ENCODE measurements around the gene MCTP2.

Gene MCTP2

DNA sequence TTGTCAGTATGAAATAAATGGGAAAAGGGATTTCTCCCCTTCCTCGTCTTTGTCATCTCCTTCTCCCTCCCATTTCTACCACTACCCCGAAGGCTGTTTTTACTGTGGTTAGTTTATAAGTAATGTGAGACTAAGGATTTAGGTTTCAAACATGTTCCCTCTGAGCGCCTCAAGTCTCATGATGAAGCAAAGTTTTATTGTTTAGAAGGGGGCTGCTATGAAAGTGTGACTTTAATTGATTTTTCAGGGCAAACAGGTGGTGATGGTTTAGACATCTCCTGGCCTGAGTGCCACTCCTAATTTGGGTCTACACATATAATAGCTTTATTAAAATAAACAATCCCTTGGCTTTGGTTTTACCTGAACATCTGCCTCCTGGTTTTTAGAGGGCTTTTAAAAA is 185.5 kb downstream of the MCTP2 start:
- WGBS, 2 experiments (ENCODE audit: insufficient coverage in 2 of 2): no CpG with 5 or more reads among the region's 3 CpGs
- no peak overlapping the region for H3K27ac ChIP-seq (ENCODE audit: low read depth, low read length, severe bottlenecking)
- peaks cover 13% of the 10 kb centered on the region for H3K9me3 ChIP-seq (ENCODE audit: control insufficient read depth, low read length)
- peaks cover 10% of the 10 kb centered on the region for H3K4me1 ChIP-seq (ENCODE audit: control insufficient read depth, insufficient read depth, low read length, poor library complexity, severe bottlenecking)
- no peaks in the 10 kb centered on the region for H3K36me3 ChIP-seq (ENCODE audit: control insufficient read depth, insufficient read depth, low read length)
- no peak overlapping the region for H3K4me3 ChIP-seq (ENCODE audit: extremely low read depth, insufficient read depth, low read length, poor library complexity, severe bottlenecking)

- H3K9me3 ChIP-seq (ENCODE audit: control insufficient read depth, low read length): peaks cover 13% of the 10 kb centered on the region
- H3K36me3 ChIP-seq (ENCODE audit: control insufficient read depth, insufficient read depth, low read length): no peaks in the 10 kb centered on the region
- H3K4me3 ChIP-seq (ENCODE audit: extremely low read depth, insufficient read depth, low read length, poor library complexity, severe bottlenecking): no peak overlapping the region
- WGBS, 2 experiments (ENCODE audit: insufficient coverage in 2 of 2): 83 to 94% methylated on average over 5 to 6 of the region's 12 CpGs
- H3K27ac ChIP-seq (ENCODE audit: low read depth, low read length, severe bottlenecking): no peak overlapping the region
- peaks cover 10% of the 10 kb centered on the region for H3K4me1 ChIP-seq (ENCODE audit: control insufficient read depth, insufficient read depth, low read length, poor library complexity, severe bottlenecking)
These were observed 186.3 kb downstream of the MCTP2 start for GRCh38 chr15:94417501-94418293.

DNA sequence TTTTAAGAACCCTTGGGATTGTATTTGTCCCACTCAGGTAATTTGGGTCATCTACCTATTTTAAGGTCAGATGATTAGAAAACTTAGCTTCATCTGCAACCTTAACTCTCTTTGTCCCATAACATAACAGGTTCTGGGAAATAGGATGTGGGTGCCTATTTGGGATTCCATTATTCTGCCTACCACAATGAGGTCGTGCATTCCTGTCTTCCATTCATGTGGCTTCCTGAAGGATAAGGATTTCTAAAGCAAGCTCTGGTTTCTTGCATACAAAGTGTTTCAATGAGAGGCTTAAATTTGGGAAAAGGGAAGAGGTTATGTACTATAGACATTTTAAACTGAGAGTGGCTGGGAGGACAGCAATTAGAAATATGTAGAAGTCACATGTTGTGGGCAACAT is 190.3 kb downstream of the MCTP2 start:
- H3K4me3 ChIP-seq (ENCODE audit: extremely low read depth, insufficient read depth, low read length, poor library complexity, severe bottlenecking): no peak overlapping the region
- no peaks in the 10 kb centered on the region for H3K4me1 ChIP-seq (ENCODE audit: control insufficient read depth, insufficient read depth, low read length, poor library complexity, severe bottlenecking)
- H3K27ac ChIP-seq (ENCODE audit: low read depth, low read length, severe bottlenecking): no peak overlapping the region
- 60% methylated on average over 1 of the region's 1 CpG; no CpG with 5 or more reads in 1 of the 2 experiments for WGBS, 2 experiments (ENCODE audit: insufficient coverage in 2 of 2)
- peaks cover 13% of the 10 kb centered on the region for H3K9me3 ChIP-seq (ENCODE audit: control insufficient read depth, low read length)
- no peaks in the 10 kb centered on the region for H3K36me3 ChIP-seq (ENCODE audit: control insufficient read depth, insufficient read depth, low read length)

DNA sequence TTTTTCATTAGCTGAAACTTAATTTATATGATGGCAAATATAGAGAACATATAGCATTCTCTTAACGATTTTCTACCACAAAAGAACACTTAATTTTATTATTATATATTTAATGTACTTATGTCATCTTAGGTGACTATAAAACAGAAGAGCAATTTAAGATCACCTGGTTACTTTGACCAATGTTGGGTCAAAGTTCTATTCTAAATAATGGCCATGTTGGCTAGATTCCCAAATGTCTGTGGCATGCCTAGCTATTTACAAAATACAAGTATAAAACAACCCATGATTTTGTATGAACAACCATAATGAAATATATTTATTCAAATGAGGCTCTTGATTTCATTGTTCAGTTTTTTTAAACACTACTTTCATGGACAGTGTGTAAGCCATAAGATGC is 200.9 kb downstream of the MCTP2 start:
- no peaks in the 10 kb centered on the region for H3K36me3 ChIP-seq (ENCODE audit: control insufficient read depth, insufficient read depth, low read length)
- no CpG with 5 or more reads among the region's 1 CpG for WGBS, 2 experiments (ENCODE audit: insufficient coverage in 2 of 2)

GRCh38 chr15:94439158-94439557 is 207.8 kb downstream of the MCTP2 start:
- no peaks in the 10 kb centered on the region for H3K4me1 ChIP-seq (ENCODE audit: control insufficient read depth, insufficient read depth, low read length, poor library complexity, severe bottlenecking)
- no peak overlapping the region for H3K4me3 ChIP-seq (ENCODE audit: extremely low read depth, insufficient read depth, low read length, poor library complexity, severe bottlenecking)
- no peaks in the 10 kb centered on the region for H3K36me3 ChIP-seq (ENCODE audit: control insufficient read depth, insufficient read depth, low read length)
- WGBS, 2 experiments (ENCODE audit: insufficient coverage in 2 of 2): 40% methylated on average over 1 of the region's 3 CpGs; no CpG with 5 or more reads in 1 of the 2 experiments
- H3K9me3 ChIP-seq (ENCODE audit: control insufficient read depth, low read length): no peaks in the 10 kb centered on the region
- no peak overlapping the region for H3K27ac ChIP-seq (ENCODE audit: low read depth, low read length, severe bottlenecking)

More for the DNA sequence above, 200.9 kb downstream of the MCTP2 start:
- no peaks in the 10 kb centered on the region for H3K9me3 ChIP-seq (ENCODE audit: control insufficient read depth, low read length)
- no peak overlapping the region for H3K4me3 ChIP-seq (ENCODE audit: extremely low read depth, insufficient read depth, low read length, poor library complexity, severe bottlenecking)
- H3K4me1 ChIP-seq (ENCODE audit: control insufficient read depth, insufficient read depth, low read length, poor library complexity, severe bottlenecking): no peaks in the 10 kb centered on the region
- no peak overlapping the region for H3K27ac ChIP-seq (ENCODE audit: low read depth, low read length, severe bottlenecking)

GRCh38 chr15:94441760-94442159 is 210.4 kb downstream of the MCTP2 start:
- 78 to 93% methylated on average over 2 to 3 of the region's 3 CpGs for WGBS, 2 experiments (ENCODE audit: insufficient coverage in 2 of 2)

DNA sequence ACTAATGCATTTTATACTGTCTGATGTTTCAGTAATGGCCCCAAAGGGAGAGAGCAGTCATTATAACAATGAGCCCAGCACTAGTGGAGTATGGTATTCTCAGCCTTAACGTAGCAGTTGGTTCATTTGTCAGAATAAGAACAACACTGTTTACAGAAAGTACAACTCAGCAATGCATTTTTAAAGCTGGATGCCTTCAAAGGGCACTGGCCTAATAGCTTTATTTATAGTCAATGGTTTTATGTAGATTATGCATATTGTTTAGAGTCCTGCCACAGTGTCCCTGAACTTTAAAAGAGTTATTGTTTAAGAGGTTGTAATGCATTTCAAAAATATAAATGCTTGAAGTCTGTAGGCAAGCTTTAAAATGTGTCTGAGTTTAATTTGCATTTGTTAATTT is 211.1 kb downstream of the MCTP2 start:
- no peak overlapping the region for H3K4me3 ChIP-seq (ENCODE audit: extremely low read depth, insufficient read depth, low read length, poor library complexity, severe bottlenecking)
- H3K9me3 ChIP-seq (ENCODE audit: control insufficient read depth, low read length): no peaks in the 10 kb centered on the region
- H3K36me3 ChIP-seq (ENCODE audit: control insufficient read depth, insufficient read depth, low read length): no peaks in the 10 kb centered on the region
- H3K4me1 ChIP-seq (ENCODE audit: control insufficient read depth, insufficient read depth, low read length, poor library complexity, severe bottlenecking): no peaks in the 10 kb centered on the region
- no peak overlapping the region for H3K27ac ChIP-seq (ENCODE audit: low read depth, low read length, severe bottlenecking)
- no CpG with 5 or more reads among the region's 1 CpG for WGBS, 2 experiments (ENCODE audit: insufficient coverage in 2 of 2)

More at GRCh38 chr15:94441760-94442159, 210.4 kb downstream of the MCTP2 start:
- Histone ChIP-seq H3K4me3 (ENCODE audit: extremely low read depth, insufficient read depth, low read length, poor library complexity, severe bottlenecking) (no peak overlapping the region), H3K4me1 (ENCODE audit: control insufficient read depth, insufficient read depth, low read length, poor library complexity, severe bottlenecking) (no peaks in the 10 kb centered on the region), H3K9me3 (ENCODE audit: control insufficient read depth, low read length) (no peaks in the 10 kb centered on the region), H3K27ac (ENCODE audit: low read depth, low read length, severe bottlenecking) (no peak overlapping the region), H3K36me3 (ENCODE audit: control insufficient read depth, insufficient read depth, low read length) (no peaks in the 10 kb centered on the region)

DNA sequence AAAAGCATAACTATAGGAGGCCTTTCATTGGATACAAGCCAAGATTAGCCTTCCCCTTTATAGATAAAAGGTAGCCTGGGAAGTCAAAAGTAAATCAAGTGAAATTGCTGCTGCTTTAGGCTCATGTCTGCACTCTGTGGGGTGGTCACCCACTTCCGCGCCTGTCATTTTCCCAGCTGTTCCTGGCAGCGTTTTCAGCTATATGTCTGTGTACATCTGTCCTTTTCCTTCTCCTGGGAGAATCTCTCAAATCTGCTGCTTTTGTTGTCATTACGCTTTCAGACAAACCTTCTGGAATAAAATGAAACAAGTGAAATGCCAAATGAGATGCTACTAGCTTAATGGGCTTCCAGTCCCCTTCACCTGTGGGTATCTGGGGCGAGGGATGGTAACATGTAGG is 211.8 kb downstream of the MCTP2 start:
- no peak overlapping the region for H3K27ac ChIP-seq (ENCODE audit: low read depth, low read length, severe bottlenecking)
- 85 to 89% methylated on average over 3 to 5 of the region's 5 CpGs for WGBS, 2 experiments (ENCODE audit: insufficient coverage in 2 of 2)
- no peaks in the 10 kb centered on the region for H3K36me3 ChIP-seq (ENCODE audit: control insufficient read depth, insufficient read depth, low read length)
- no peaks in the 10 kb centered on the region for H3K4me1 ChIP-seq (ENCODE audit: control insufficient read depth, insufficient read depth, low read length, poor library complexity, severe bottlenecking)
- no peaks in the 10 kb centered on the region for H3K9me3 ChIP-seq (ENCODE audit: control insufficient read depth, low read length)
- H3K4me3 ChIP-seq (ENCODE audit: extremely low read depth, insufficient read depth, low read length, poor library complexity, severe bottlenecking): no peak overlapping the region

- WGBS, 2 experiments (ENCODE audit: insufficient coverage in 2 of 2): 56 to 73% methylated on average over 3 to 4 of the region's 7 CpGs
- Histone ChIP-seq H3K9me3 (ENCODE audit: control insufficient read depth, low read length) (no peaks in the 10 kb centered on the region), H3K27ac (ENCODE audit: low read depth, low read length, severe bottlenecking) (peak overlapping the region; percentile 7)
These were observed 214.3 kb downstream of the MCTP2 start for GRCh38 chr15:94445566-94446160.

GRCh38 chr15:94446441-94446840 is 215.1 kb downstream of the MCTP2 start:
- Histone ChIP-seq H3K4me3 (ENCODE audit: extremely low read depth, insufficient read depth, low read length, poor library complexity, severe bottlenecking) (no peak overlapping the region), H3K27ac (ENCODE audit: low read depth, low read length, severe bottlenecking) (peak overlapping the region; percentile 7), H3K36me3 (ENCODE audit: control insufficient read depth, insufficient read depth, low read length) (no peaks in the 10 kb centered on the region), H3K4me1 (ENCODE audit: control insufficient read depth, insufficient read depth, low read length, poor library complexity, severe bottlenecking) (no peaks in the 10 kb centered on the region), H3K9me3 (ENCODE audit: control insufficient read depth, low read length) (no peaks in the 10 kb centered on the region)

More at GRCh38 chr15:94445566-94446160, 214.3 kb downstream of the MCTP2 start:
- no peaks in the 10 kb centered on the region for H3K4me1 ChIP-seq (ENCODE audit: control insufficient read depth, insufficient read depth, low read length, poor library complexity, severe bottlenecking)
- H3K4me3 ChIP-seq (ENCODE audit: extremely low read depth, insufficient read depth, low read length, poor library complexity, severe bottlenecking): no peak overlapping the region
- H3K36me3 ChIP-seq (ENCODE audit: control insufficient read depth, insufficient read depth, low read length): no peaks in the 10 kb centered on the region

DNA sequence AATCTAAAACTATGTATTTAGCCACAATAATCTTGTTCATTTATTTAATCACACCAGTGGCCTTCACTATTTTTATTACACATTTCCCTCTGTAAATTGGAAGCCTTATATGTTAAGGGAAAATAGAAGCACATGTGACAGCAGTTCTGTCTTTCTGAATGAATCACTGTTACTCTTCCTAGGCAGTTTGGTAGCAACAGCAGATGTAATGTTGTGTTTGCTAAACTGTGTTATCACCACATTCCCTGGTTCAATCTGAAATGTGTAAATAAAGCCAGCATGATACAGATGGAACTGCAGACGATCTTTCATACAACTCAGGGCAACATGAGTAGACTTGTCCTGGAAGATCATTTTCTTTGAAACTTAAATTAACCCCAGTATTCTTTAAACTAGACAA is 220.1 kb downstream of the MCTP2 start:
- 75 to 100% methylated on average over 1 of the region's 1 CpG for WGBS, 2 experiments (ENCODE audit: insufficient coverage in 2 of 2)
- Histone ChIP-seq H3K27ac (ENCODE audit: low read depth, low read length, severe bottlenecking) (no peak overlapping the region), H3K4me1 (ENCODE audit: control insufficient read depth, insufficient read depth, low read length, poor library complexity, severe bottlenecking) (no peaks in the 10 kb centered on the region)

More for the DNA sequence above, 220.1 kb downstream of the MCTP2 start:
- Histone ChIP-seq H3K4me3 (ENCODE audit: extremely low read depth, insufficient read depth, low read length, poor library complexity, severe bottlenecking) (no peak overlapping the region), H3K9me3 (ENCODE audit: control insufficient read depth, low read length) (no peaks in the 10 kb centered on the region), H3K36me3 (ENCODE audit: control insufficient read depth, insufficient read depth, low read length) (no peaks in the 10 kb centered on the region)

All from mesodermal cell (in vitro differentiated cells).